ENCODE results near the gene CDC42EP3.
A peak's percentile ranks its signal among the peaks of the same experiment; 100 is the strongest.

Gene CDC42EP3

DNA sequence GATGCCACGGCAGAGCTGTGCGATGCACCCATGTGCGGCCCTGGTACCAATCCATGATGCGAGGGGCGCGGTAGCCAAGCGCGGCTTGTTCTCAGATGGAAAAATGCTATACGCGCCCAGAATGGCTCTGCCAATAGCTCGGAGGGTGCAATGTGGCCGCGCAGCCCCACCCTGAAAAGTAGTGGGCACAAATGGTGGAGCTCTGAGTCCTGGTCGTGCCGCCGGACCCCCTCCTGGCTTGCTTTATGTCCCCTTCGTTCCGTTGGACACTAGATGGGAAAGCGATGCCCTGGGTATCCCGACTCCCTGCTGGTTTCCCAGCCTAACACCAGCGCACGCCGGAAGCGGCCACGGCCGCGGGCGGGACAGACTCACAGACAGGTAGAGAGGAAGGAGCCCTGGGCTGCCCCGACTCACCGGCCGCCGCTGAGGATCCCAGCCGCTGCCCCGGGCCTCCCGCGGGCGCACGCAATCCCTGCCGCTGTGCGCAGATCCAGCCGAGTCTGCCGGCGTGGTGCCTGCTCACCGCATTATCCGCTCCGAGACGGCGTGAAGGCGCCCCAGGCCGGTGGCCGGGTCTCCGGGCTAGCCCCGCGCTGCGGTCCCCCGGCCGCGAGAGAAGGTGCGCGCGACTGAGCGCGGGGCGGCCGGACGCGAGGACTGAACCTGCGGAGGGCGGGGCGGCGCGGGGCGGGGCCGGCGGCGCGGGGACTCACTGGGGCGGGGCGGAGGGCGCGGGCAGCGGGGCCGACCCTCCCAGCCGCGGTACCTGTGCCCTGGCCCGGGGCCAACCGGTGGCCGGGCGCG is at the start of gene CDC42EP3:
TSS of gene CDC42EP3 (minus strand) at position 634 of the 807 bp plus-strand sequence. CDS start 25,055 bp downstream, outside the sequence.
- peak; percentile 64 for DNase-seq (ENCODE audit: low spot score)

- no peak for DNase-seq (ENCODE audit: low spot score)
These were observed 49.7 kb upstream of the CDC42EP3 start for GRCh38 chr2:37721201-37721560.

DNA sequence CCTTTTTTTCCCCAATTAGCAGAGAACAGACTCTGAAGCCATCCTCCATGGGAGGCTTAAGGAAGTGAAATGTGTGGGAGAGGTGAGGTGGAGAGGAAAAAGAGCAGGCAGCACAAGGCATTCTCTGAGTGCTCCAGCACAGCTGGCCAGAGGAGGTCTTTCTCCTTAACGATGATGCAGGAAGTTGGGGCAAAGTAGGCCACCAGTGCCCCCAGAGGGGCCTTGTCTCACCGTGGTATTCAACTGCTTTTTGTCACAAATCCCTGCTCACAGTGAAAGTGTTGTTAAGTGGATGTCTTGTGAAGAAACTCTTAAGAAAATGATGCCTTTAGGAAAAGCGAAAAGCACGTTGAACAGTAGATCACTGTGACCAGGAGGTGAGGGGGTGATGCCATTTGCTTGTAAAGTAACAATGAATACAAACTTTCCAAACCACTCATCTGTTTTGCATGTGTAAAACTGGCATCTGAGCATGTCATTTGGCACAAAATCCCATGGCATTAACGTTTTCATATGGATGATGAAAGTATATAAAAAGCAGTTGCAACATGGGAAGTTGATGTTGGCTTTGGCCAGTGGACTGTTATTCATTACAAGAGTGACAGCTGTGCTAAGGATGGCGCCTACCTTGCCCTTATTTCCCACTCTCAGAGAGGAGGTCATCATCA is 49.2 kb upstream of the CDC42EP3 start:
- no peak for DNase-seq (ENCODE audit: low spot score)

DNA sequence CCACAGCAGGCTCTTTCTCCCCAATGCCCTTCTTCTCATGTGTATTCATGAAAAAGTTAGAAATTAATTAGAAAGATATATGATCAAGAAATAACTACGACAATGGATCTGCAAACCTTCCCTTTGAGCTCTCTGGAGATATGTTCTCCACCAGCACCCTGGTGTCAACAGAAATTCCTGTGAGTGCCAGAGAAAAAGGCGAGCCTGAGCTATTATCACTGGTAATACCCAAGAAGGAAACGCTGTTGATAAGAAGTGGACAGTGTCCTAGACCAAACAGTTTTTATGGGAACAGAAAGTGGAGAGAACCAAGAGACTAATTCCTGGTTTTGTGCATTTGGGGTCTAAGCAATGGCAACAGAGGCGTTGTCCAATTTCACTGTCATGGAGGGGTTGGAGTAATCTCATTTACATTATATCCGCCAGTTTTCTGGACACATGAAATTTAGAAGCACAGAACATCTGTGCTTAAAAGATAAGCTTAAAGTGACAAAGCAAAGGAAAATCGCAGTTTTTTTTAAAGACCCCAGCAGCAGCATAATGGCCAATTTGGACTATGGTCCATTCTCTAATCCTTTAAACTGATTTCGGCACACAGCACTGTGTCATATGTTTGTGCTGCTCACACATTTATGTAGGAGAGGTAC is 47.2 kb upstream of the CDC42EP3 start:
- no peak for DNase-seq (ENCODE audit: low spot score)

DNA sequence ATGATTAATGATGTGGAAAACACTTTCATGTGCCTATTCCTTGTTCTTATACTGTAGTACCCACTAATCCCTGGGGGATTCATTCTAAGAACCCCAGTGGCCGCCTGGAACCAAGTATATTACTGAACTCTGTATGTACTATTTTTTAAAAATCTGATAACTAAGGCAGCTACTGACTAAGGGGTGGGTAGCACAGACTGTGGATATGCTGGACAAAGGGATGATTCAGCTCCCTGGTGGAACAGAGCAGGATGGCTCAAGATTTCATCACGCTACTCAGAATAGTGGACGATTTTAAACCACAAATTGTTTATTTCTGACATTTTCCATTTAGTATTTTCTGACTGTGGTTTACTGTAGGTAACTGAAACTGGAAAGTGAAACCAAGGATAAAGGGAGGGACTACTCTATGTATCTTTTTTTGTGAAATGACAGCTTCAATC is 41.8 kb upstream of the CDC42EP3 start:
- DNase-seq (ENCODE audit: low spot score) = peak; percentile 2

DNA sequence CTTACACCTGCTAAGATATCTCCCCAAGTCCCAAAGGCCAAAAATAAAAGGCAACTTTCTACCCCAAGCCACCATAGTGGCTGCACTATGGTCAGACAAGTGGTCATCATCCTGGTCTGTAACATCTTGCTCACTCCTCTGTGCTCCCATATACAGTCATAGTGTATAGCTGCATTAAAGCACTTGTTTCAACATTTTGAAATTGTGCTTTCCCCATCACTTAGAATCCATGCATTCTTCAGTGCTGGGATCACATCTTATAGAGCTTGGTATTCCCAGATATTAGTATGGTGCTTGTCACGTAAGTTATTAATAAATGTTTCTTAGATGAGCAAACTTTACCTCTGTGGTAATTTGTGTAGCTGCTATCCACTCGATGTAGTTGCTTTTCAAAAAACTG is 40.4 kb upstream of the CDC42EP3 start:
- no peak for DNase-seq (ENCODE audit: low spot score)

DNA sequence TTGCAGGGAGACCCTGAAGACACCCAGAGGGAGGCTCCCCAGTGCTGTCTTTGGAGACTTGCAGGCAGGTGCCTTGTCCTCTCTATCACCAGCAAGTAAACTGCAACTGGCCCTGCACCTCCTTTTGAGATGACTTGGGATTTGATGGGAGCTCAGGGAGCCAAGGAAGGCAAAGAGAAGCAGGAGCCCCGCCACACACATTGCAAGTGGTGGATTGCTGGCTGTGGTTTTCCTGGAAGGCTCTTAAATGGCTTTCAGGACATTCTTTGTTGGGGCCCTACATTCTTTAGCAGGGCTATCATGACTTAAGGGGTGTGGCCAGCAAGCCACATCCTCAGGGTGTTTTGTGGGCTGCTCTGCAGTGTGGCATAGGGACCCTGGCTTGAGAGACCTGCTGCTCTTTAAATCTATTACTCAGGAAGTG is 39.9 kb upstream of the CDC42EP3 start:
- DNase-seq (ENCODE audit: low spot score) = peak; percentile 43

- no peak for DNase-seq (ENCODE audit: low spot score)
These were observed 37.7 kb upstream of the CDC42EP3 start for GRCh38 chr2:37709111-37709510.

- DNase-seq (ENCODE audit: low spot score) = no peak
These were observed 36.7 kb upstream of the CDC42EP3 start for GRCh38 chr2:37708146-37708545.

GRCh38 chr2:37707393-37707792 is 36.0 kb upstream of the CDC42EP3 start:
- no peak for DNase-seq (ENCODE audit: low spot score)

DNA sequence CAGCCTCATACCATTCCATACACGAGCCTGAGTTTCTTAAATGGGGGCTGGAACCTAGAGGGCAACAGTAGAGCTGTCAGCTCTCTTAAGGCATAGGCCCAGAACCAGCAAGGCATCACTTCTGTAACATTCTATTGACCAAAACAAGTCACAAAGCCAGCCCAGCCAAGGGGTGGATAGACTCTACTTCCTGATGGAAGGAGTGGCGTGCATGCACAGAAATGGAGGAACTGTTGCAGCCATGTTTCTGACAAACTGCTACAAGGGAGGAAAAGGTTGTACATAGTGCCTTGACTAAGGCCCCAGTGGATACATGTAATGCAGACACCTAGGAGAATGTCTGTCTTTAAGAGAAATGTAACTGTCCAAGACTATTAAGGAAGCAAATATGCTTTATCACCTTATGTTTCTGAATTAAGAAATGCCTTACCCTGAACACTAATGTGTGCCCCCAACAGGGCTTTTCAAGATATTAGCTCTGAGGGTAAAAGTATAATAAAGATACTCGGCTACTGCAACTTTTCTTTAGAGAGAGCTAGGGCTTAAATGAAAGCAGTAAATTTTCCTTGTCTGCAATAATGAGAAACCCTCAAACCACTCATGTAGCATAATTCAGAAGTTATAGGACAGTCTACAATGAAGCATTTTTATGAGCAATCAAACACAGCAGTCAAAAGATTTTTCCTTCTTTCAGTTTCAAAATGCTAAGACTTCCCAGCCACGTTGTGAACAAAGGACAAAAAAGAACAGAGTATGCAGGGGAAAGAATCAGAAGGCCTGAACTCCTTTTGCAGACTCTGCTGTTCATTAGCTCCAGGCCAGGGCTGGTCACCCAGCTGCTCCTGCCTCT is 35.1 kb upstream of the CDC42EP3 start:
- no peak for DNase-seq (ENCODE audit: low spot score)

GRCh38 chr2:37705191-37705590 is 33.7 kb upstream of the CDC42EP3 start:
- DNase-seq (ENCODE audit: low spot score) = no peak

GRCh38 chr2:37698931-37699481 is 27.6 kb upstream of the CDC42EP3 start:
- DNase-seq (ENCODE audit: low spot score) = no peak

GRCh38 chr2:37695336-37695735 is 23.9 kb upstream of the CDC42EP3 start:
- DNase-seq (ENCODE audit: low spot score) = no peak

- no peak for DNase-seq (ENCODE audit: low spot score)
These were observed 21.3 kb upstream of the CDC42EP3 start for GRCh38 chr2:37692711-37693110.

GRCh38 chr2:37689751-37690150 is 18.3 kb upstream of the CDC42EP3 start:
- no peak for DNase-seq (ENCODE audit: low spot score)

- no peak for DNase-seq (ENCODE audit: low spot score)
These were observed 17.5 kb upstream of the CDC42EP3 start for GRCh38 chr2:37688771-37689468.

DNA sequence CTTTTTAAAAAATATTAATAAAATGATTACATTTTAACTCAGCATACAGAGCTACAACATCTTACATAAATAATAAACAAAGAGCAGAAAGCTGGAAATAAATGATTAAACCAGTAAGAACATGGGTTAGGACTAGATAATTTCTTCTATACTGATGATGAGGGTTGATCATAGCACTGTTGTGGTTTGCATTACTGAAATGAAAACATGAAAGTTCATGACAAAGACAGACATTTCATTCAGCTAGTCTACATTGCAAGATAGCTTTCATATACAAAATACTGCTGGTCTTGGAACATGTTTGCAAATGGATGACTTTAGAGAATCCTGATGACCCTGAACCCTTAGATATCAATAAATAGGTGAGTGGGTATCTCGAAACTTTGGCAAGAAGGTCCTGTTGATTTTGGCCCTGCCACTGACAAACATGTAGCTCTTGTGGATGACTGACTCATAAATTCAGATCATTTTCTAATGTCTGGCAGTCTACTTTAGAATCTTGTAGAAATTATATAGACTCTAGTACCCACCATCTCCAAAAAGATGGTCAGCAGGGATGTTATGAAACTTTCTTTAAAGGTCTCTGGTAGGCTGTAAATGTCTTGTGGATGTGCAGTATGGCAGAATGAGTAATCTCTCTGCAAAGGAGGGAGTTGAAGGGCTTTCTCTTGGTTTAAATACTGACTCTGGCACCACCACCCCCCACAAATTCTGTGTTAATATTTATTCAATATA is 15.5 kb upstream of the CDC42EP3 start:
- no peak for DNase-seq (ENCODE audit: low spot score)

GRCh38 chr2:37684809-37685208 is 13.4 kb upstream of the CDC42EP3 start:
- DNase-seq (ENCODE audit: low spot score) = no peak
